Activated CD4-positive, alpha-beta T cell treated with anti-CD3 and anti-CD28 coated beads for 1 hour (primary cell): ENCODE measurements around the gene PARD3B.
"Not testable (repeated sequence)": the region's sequence is repeated elsewhere in the genome, so short reads cannot be mapped to it uniquely, and the experiment has no call there.

ENCODE experiments used
- DNase-seq: peaks from one replicate; pipeline ENCODE4 v3.0.0-alpha.2; 2020

The PARD3B gene

DNA sequence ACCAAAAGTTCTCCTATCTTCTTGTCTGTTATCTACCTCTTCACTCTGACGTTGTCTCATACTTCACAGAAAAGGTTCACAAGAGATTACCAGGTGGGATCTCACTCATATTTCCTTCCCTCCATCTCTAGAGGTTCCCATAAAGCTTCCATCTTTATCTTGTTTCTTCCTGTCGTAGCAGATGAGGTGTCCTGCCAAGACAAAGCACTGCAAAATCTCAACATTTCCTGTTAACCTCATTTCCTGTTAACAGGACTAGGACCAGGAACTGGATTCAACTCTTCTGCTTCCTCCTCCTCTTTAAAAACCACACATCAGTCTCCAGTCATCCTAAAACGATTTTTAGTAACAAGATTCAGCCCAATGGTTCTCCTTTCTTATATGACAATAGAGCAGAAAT is 624.2 kb downstream of the PARD3B start:
- no peak for DNase-seq

DNA sequence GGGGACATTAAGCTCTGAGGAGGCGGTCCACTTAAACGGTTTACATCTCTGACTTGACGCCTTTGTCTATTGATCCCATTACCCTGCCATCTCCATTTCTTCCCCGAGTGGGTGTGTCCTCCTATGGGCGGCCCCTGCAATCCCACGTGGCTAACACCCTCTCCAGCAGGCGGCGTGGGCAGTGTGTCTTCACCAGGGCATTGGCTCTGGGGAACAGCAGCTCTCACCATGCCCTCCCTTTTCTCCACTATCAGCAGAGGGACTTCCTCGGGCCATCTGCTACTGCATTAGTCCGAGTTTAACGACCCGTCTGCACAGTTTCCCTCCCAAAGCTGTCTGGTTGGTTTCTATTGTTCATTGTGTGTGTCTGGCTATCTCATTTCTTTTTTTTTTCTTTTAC is 625.1 kb downstream of the PARD3B start:
- no peak for DNase-seq

DNA sequence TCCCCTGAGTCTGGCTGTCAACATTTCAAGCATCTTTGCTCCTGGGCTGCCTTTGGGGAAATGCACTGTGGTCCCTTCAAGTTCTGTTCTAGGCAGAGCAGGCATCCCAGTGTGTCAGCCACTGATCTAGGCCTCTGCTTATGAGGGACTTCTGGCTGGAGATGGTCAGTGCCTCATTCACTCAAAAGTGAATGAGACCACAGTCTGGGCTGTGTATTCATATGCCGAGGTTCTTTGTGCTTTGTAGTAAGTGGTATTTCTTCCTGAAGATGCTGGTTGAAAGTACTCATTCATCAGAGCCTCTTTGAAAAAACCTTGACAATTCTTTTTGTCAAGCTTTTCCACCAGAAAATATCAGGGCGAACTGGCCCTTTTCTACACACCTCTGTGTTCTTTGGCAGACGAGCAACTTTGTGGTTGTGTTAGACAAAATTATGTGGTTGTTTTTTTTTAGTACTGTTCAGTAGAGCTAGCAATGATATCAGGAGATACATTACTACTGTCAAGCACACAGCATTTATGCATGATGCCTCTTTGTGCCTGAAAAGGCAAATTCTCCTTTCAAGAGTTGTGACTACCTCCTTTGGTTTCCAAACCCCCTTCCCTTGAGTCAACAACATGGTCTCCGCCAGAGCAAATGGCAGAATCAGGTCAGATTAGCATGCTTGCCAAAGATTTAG is 626.1 kb downstream of the PARD3B start:
- DNase-seq: no peak

DNA sequence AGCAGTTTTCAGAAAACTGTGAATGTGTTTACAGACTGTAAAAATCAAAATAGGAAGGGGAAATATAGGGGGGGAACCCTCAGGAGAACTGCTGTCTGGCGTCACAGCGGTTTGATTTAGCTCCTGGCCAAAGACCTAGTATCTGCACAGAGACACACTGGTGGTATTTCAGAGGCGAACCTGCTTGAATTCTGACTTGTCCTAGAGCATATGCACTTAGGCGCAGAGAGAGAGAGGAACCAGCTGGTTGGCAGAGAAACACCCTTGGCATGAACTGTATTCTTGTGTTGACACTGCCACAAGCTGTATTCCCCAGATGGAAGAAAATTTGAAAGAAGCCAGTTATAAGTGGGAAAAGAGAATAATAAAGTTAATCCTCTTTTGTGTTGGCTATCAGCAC is 630.6 kb downstream of the PARD3B start:
- DNase-seq: no peak

DNA sequence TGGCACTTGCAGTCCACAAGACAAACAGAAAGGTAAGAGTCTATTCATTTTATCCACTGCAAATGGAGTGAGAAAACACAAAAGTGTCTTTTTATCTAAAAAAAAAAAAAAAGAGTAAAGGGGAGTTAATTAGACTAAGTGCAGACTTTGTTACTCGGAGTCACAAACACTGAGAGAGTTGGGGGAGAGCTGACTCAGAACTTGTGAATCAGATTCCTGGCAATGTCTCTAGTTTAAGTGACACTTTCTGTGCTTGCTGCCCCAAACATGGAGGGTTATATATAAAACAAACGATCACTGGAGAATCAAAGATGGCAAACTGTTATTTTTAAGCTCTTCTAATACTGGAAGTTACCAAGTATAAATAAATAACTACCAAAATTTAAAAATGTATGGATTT is 631.3 kb downstream of the PARD3B start:
- no peak for DNase-seq

DNA sequence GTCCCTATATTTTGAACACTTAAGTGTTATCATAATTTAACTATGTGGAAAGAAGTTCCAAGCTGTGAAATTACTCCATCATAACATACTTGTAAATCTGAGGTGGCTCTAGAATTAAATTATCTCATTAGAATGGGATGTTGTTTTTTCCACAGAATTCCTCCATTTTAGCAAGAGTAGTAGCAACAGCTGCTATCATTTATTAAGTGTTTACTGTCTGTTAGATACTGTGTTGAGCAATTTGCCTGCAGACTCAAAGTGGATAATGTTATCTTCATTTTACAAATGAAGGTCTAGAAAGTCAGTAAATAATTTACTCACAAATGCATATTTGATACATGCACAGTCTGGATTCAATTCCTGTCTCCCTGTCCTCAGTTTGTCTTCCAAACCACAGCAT is 632.3 kb downstream of the PARD3B start:
- DNase-seq: no peak

DNA sequence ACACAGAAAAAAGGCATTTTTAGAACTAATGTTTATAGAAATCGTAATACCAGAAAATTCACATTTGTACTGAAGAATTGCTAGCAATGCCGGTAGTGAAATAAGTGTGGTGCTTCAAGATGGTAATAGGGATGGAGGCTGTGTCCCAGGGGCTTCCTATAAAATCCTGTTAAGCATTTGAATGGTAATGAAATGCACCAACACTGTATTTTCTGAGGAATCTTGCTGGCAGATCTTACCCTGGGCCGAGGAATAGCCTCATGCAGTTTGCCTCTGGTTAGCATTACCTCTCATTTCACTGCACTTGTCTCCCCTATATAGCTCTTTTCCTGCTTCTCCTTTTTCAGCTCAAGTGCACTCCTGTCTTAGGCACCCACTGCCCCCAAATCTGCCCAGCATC is 635.5 kb downstream of the PARD3B start:
- DNase-seq: no peak

DNA sequence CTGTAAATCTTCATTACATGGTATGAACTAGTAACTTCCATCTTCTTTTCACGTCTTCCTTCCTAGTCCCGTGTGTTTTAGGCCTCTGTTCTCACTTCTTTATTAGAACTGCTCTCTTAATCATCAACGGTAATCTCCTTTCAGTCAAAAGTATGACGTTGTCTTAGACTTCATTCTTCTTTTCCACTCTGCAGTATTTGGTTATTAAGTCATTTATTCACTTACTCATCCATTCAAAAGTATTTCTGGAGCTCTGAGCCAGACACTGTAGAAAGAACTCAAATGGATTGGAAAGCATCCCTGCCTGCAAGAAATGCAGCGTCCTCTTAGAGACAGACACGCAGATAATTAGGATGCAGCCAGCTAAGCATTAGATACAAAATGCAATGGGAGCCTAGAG is 642.5 kb downstream of the PARD3B start:
- no peak for DNase-seq

DNA sequence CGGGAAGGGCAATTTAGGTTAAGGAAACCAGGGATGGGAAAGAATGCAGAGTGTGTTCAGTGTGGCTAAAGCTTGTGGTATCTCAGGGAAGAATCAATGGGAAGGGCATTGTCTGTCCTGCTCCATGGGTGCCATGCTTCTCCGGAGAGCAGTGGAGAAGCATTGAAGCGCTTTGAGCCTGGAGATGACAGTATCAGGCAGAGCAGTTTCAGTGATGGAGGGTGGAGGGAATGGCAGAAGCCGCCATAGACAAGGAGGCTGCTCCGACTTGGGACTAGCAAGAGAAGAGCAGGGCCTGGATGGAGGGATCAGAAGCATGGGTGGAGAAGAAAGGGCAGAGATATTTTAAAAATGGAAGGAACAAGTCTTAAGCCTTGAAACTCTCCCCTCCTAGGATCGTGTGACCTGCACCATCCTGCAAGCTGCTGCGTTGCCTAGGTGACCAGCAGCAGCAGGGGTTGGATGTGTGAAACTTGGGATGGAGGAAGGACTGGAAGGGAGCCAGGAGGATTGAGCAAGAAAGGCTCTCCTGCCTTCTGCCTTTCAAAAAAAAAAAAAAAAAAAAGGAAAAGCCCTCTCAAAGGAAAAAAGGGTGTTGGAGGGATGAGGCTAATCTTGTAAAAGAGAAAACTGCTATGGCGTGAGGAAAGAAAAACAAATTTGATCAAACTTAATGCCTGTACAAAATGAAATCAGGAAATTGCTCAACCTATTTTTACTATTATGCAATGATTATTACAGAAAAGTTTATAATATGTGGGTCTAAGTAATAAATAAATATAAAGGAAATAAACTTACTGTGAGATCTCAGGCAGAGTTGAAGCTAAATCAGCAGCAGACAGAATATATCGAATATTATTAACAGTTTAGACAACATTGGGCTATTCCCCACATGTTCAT is 643.2 kb downstream of the PARD3B start:
- DNase-seq: no peak

DNA sequence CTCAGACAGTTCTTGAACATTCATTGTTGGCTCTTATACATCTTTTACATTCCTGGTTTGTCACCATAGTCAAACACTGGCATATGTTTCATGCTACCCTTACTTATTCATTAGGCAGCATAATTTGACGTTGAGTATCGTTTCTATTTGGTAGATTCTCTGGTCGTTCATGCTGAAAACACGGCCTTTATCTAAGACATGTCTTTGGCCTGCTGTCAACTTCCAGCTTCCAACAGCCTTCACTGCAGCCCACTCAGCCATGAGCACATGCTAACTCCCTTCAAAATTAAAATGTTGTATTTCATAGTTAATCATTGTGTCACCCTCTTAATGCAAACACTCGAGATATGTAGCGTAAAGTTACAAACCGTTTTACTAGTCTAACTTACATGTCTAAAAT is 644.0 kb downstream of the PARD3B start:
- DNase-seq: no peak

DNA sequence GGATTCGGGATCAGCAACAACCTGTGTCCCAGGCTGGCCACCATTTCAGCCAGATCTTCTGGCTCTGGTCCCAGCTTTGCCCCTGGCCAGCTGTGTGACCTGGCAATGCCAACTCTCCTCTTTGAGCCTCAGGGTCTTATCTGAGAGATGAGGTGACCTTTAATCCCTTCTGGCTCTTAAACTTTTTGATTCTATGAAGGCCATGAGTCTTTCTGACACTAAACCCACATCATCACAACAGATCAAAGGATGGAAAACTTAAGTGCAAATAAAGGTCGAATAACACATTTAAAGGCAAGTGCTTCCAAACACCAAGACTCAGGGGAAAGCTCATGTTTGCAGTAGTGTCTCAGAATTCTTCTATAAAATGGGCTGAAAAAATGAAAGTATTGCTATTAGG is 645.3 kb downstream of the PARD3B start:
- DNase-seq: no peak

DNA sequence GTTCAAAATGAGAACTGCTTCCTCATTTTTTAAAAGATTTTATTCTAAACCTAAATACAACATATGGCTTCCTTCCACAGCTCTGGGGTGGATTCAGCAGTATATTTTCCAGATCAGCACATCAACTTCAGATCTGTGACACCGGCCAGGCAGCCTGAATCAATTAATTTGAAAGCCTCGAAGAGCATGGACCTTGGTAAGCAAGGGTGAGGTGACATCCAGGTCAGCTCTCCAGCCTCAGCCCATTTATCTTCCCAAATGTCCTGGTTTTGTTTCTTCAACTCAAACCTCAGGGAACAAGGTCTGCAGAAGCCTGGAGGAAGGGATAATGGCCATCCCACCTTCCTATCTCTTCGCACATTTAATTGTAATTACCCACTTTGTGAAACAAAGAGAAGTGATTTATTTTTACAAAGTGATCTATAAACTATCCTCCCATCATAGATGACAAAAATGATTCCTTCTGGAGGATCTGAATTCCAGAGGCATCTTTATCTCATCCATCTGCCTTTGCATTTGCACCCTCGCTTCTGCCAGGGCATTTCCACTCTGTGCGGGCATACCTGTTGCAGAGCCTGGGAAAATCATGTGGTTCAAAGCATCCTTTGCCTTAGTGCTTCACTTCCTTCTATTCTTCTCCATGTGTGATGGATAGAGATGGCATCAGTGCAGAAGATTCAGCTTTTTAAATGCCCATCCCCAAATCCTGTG is 648.0 kb downstream of the PARD3B start:
- DNase-seq: no peak

DNA sequence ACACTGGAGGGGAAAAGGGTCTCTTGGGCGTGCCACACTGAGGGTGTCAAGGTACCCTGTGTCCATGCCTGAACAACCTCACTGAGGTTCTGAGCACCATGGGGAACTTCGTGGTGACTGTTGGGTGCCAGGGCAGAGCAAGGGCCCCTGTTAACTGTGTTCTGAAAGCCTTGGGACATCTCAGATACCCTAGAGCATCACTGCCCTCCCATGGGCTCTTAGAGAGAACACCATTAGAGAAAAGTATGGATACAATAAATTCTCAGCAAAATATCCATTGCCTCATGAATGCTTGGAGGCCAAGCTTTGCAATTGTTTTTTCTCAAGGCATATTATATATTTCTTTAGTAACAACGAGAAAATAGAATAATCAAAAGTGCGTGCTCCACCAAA is 648.6 kb downstream of the PARD3B start:
- no peak for DNase-seq

DNA sequence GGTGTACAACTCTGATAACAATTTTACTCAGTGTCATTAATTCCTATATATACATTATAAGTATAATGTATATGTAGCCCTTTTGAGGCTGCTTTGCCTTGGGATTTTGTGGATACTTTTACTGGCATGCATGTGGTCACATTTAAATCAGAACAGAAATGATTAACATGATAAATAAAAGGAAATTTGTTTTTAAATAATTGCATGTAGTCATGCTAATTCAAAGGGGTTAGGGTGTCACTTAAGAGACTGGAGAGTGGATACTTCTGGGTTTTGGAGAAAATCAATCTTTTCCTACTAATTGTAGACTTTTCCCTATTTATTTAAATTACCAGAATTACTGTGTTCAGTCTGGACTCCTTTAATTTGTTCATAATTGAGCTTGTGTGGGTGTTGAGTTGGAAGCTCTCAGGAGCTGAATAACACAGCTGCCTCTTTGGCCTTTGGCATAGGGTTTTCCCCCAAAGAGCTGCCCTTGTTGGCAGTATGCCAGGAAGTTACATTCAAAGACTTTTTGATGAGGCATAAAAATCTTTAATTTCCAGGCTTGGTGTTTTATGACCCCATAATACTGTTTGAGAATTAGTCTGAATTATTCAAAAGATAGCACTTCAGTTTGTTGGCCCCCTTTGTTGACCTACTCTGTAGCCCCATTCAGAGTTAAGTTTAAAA is 652.3 kb downstream of the PARD3B start:
- no peak for DNase-seq

DNA sequence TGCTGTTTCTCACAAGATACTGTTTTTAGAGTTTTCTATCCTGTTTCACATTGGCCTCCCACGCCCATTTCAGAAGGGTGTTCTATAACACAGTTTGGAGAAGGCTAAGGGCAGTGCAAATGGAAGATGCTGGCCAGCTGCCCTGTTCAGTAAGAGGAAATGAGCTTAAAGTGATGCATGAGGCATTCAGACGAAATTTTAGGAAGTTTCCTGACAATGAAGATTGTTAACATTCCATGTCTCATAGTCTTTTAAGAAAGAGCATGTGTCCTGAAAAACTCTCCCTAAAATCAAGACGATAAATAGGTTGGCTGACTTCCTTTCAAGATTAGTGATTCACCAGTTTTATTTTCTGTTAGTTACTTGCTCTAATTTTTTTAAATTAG is 652.9 kb downstream of the PARD3B start:
- DNase-seq: no peak

DNA sequence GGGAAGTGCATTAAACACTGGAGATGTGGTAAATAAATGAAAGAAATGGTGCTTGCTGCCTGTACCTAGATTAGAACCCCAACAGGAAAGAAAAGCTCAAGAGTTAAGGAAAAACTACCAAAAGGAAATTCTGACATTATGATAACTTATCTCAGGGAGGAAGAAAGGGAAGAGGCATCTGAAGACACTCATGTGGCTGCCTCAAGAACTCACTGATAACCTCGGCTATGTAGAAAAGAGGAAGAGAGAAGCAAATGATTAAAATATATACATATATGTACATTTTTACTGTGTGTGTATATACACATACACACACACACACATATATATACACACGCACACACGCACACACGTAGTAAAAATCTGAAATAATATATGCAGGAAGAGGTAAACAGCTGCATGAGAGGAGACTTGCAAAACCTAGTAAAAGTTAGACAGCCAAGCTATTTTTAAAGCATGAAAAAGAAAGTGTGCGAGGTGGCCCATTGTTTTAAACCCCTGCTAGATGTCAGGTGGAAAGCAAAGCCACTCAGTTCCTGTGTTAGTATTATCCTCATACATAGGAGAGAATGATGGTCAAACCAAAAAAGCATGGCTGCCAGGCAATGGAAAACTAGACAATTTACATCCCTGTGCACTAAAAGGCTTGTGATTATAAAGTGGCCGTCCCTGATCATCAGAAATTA is 654.0 kb downstream of the PARD3B start:
- no peak for DNase-seq

DNA sequence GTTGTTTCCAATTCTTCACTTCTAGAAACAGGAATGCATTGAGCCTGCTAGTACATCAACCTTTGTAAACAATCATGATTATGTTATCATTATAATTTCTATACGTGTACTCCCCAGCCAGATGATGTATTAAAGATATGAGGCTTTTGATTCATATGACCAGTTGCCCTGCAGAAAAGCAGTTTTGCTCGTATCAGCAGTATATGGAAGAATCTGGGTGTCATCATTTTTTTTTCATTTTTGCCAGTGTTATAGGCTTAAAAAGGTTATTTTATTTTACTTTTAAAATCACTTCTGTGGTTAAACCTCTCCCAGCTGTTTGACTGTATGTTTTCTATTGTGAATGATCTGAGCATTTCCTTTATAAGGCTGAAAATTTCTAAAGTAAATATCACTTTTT is 665.2 kb downstream of the PARD3B start:
- DNase-seq: no peak

DNA sequence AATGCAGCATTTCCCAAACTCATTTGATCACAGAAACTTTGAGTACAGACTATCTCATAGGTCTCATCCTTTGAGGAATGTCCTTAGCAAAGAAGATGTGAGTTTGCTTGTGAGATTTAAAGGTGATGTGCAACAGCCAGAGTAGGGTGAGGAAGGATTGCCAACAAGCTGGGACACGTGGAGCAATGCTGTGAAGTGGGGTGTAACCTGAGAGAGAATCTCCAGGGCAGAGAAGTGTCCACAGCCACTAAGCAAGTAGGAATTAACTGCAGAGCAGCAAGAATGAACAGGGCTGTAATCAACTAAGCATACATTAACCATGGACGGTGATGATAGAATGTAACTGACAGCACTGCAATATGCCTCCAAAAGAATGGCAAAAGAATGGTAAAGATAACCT is 667.1 kb downstream of the PARD3B start:
- DNase-seq: no peak

DNA sequence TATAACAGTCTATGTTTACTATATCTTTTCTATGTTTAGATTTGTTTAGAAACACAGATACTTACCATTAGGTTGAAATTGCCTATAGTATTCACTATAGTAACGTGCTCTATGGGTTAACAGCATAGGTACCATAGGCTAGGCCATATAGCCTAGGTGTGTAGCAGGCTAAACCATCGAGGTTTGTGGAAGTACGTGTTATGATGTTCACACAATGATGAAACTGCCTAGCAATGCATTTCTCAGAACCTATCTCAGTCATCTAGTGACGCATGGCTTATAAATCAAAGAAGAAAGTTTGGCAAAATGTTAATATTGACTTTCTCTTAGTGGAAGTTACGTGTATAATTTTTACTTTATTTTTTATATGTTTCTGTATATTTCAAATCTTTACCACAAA is 670.8 kb downstream of the PARD3B start:
- no peak for DNase-seq

DNA sequence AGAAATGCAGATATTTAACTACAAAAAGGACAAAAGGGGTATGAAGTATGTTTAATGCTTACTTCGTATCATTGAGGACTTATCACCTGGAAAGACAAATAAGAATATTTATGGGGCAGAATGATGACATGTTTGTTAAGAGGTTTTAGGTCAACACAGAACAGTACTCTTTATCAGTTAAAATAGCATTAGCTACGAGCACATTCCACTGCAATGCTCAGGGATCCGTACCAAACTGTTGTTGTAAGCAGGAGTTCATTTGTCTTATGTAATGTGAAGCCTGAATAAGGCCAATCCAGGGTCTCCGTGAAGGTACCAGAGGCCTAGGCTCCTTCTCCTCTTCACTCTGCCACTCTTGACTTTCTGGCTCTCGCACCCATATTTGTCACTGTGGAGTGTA is 671.3 kb downstream of the PARD3B start:
- DNase-seq: no peak

DNA sequence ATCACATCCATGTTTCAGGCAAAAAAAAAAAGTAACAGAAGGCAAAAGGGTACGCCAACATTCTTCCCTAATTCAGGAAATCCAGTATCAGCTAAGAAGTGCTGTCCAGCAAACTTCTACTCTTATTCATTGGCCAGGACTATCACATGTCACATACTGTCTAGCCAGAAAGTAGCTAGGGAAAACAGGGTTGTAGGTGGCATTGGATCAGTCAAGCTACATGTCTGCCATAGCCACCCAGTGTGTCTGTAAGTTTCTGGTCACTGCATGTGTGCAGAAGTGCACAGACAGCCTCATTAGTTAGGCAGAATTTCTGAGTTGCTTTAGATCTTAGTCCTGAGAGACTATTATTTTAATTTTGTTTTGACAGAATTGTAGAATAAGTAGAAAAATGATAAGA is 671.7 kb downstream of the PARD3B start:
- no peak for DNase-seq

DNA sequence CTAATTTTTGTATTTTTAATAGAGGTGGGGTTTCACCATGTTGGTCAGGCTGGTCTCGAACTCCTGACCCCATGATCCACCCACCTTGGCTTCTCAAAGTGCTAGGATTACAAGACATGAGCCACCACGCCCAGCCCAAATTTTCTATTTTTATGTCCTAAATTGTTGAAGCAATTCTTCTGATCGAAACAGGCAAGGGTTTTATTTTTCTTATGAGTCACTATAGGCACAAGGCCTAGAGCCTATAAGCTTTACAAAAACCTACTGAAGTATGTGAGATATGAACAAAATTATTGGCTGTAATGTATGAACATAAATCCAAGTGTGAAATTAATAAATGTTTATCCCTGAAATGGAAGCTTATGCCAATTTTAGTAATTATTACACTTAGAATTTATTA is 672.8 kb downstream of the PARD3B start:
- no peak for DNase-seq

DNA sequence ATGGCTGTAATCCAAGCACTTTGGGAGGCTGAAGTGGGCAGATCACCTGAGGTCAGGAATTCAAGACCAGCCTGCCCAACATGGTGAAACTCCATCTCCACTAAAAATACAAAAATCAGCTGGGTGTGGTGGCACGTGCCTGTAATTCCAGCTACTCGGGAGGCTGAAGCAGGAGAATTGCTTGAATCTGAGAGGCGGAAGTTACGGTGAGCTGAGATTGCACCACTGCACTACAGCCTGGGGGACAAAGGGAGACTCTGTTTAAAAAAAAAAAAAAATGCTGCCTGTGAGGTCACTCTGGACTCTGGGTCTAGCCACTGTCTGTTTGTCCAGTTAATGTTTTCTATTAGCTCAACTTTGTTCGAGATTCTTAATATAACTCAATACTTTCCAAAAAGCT is 673.5 kb downstream of the PARD3B start:
- DNase-seq: not testable (repeated sequence)
